Loucy (cell line): Measurements from ENCODE around the gene PHACTR4.

Experiments used
- H2AFZ ChIP-seq: fragments of 200-600 bp; sonication (generic); 2 replicates; pipeline ENCODE4 v1.6.0; 2016; ENCODE audit warnings: antibody characterized with exemption, mild to moderate bottlenecking, low read length, moderate library complexity
- H3F3A ChIP-seq: fragments of 200-600 bp; 2 replicates; pipeline ENCODE4 v1.6.0; 2016; ENCODE audit warnings: antibody characterized with exemption, low read depth, mild to moderate bottlenecking
- H3K27me3 ChIP-seq: fragments of 200-600 bp; sonication (generic); 2 replicates; pipeline ENCODE4 v1.6.1; 2014; ENCODE audit warnings: low read length, mild to moderate bottlenecking; ENCODE audit not compliant: insufficient read depth, poor library complexity, severe bottlenecking
- H3K36me3 ChIP-seq: fragments of 200-600 bp; sonication (generic); 2 replicates; pipeline ENCODE4 v1.6.1; 2016; ENCODE audit warnings: low read length; ENCODE audit not compliant: insufficient read depth
- H3K4me1 ChIP-seq: fragments of 200-600 bp; sonication (generic); 2 replicates; pipeline ENCODE4 v1.5.1; 2014; ENCODE audit warnings: low read length, mild to moderate bottlenecking; ENCODE audit not compliant: insufficient read depth, poor library complexity, severe bottlenecking
- H3K4me2 ChIP-seq: fragments of 200-600 bp; sonication (generic); 2 replicates; pipeline ENCODE4 v1.6.0; 2014; ENCODE audit warnings: antibody characterized with exemption, low read length, low read depth, mild to moderate bottlenecking; ENCODE audit not compliant: poor library complexity, severe bottlenecking
- H3K4me3 ChIP-seq: fragments of 200-600 bp; sonication (generic); 2 replicates; pipeline ENCODE4 v1.5.1; 2014; ENCODE audit warnings: low read length, mild to moderate bottlenecking, mixed read lengths; ENCODE audit not compliant: poor library complexity, severe bottlenecking
- H3K79me2 ChIP-seq: fragments of 200-600 bp; sonication (generic); 2 replicates; pipeline ENCODE4 v1.6.1; 2014; ENCODE audit warnings: low read length; ENCODE audit not compliant: insufficient read depth
- H3K9ac ChIP-seq: fragments of 200-600 bp; sonication (generic); 2 replicates; pipeline ENCODE4 v1.6.0; 2014; ENCODE audit warnings: mild to moderate bottlenecking, low read depth, low read length, moderate library complexity; ENCODE audit not compliant: poor library complexity, severe bottlenecking
- H3K9me2 ChIP-seq: fragments of 200-600 bp; sonication (generic); replicated peaks from 2 replicates; pipeline ENCODE4 v1.6.1; 2016; ENCODE audit warnings: low read depth, low read length, mixed read lengths
- H3K9me3 ChIP-seq: fragments of 200-600 bp; sonication (generic); 2 replicates; pipeline ENCODE4 v1.6.1; 2014; ENCODE audit warnings: mild to moderate bottlenecking, antibody characterized with exemption, low read length, low read depth; ENCODE audit not compliant: insufficient read depth
- H4K20me1 ChIP-seq: fragments of 200-600 bp; sonication (generic); 2 replicates; pipeline ENCODE4 v1.6.0; 2014; ENCODE audit warnings: antibody characterized with exemption, low read length, mild to moderate bottlenecking; ENCODE audit not compliant: insufficient read depth, poor library complexity, severe bottlenecking
- CTCF ChIP-seq: fragments of 200-600 bp; sonication (generic); conservative IDR thresholded peaks from 2 replicates; pipeline ENCODE4 v1.5.1; 2014; ENCODE audit warnings: mild to moderate bottlenecking, antibody characterized with exemption, low read length
- EZH2phosphoT487 ChIP-seq: fragments of 200-600 bp; IDR thresholded peaks from 2 replicates; pipeline ENCODE4 v1.6.1; 2018; ENCODE audit warnings: antibody characterized with exemption, mild to moderate bottlenecking, moderate library complexity, borderline replicate concordance

The PHACTR4 gene

GRCh38 chr1:28421744-28422143, 52.2 kb downstream of the PHACTR4 start:
- H2AFZ ChIP-seq: no peak overlapping the region
- no peaks in the 10 kb centered on the region for H3K9me3 ChIP-seq
- H3K4me3 ChIP-seq: no peak overlapping the region
- no peak overlapping the region for H3K9ac ChIP-seq
- H4K20me1 ChIP-seq: peaks cover 8% of the 10 kb centered on the region
- H3F3A ChIP-seq: no peaks in the 10 kb centered on the region; the same call in 1 of the 2 replicates
- no peak for TF ChIP-seq EZH2phosphoT487
- no peak for TF ChIP-seq CTCF
- H3K79me2 ChIP-seq: peaks cover 44% of the 10 kb centered on the region
- peaks cover 35% of the 10 kb centered on the region for H3K4me1 ChIP-seq
- H3K9me2 ChIP-seq: no peaks in the 10 kb centered on the region
- 0 out of 2 replicates have a peak, but pooled peaks cover 6% of the 10 kb centered on the region for H3K36me3 ChIP-seq
- H3K4me2 ChIP-seq: no peak overlapping the region
- no peaks in the 10 kb centered on the region for H3K27me3 ChIP-seq

GRCh38 chr1:28426831-28427230, 57.3 kb downstream of the PHACTR4 start:
- peaks cover 61% of the 10 kb centered on the region for H3K79me2 ChIP-seq
- no peaks in the 10 kb centered on the region for H3F3A ChIP-seq
- no peak overlapping the region for H3K9ac ChIP-seq
- H2AFZ ChIP-seq: no peak overlapping the region
- no peaks in the 10 kb centered on the region for H3K9me2 ChIP-seq
- H3K27me3 ChIP-seq: no peaks in the 10 kb centered on the region
- H3K4me2 ChIP-seq: no peak overlapping the region
- no peaks in the 10 kb centered on the region for H3K9me3 ChIP-seq
- H3K4me3 ChIP-seq: no peak overlapping the region
- H3K4me1 ChIP-seq: peaks cover 2% of the 10 kb centered on the region
- peaks cover 5% of the 10 kb centered on the region for H4K20me1 ChIP-seq
- no peak for TF ChIP-seq EZH2phosphoT487
- TF ChIP-seq CTCF: no peak
- peaks cover 6% of the 10 kb centered on the region; the same call in 1 of the 2 replicates for H3K36me3 ChIP-seq

GRCh38 chr1:28428012-28428411, 58.5 kb downstream of the PHACTR4 start:
- no peaks in the 10 kb centered on the region for H3F3A ChIP-seq
- H3K79me2 ChIP-seq: peaks cover 51% of the 10 kb centered on the region
- no peaks in the 10 kb centered on the region for H3K4me1 ChIP-seq
- no peaks in the 10 kb centered on the region for H3K27me3 ChIP-seq
- H4K20me1 ChIP-seq: no peaks in the 10 kb centered on the region
- no peaks in the 10 kb centered on the region for H3K9me2 ChIP-seq
- H3K36me3 ChIP-seq: peaks cover 6% of the 10 kb centered on the region; the same call in 1 of the 2 replicates
- TF ChIP-seq EZH2phosphoT487 (no peak), CTCF (no peak)
- H3K9me3 ChIP-seq: no peaks in the 10 kb centered on the region
- H2AFZ ChIP-seq: no peak overlapping the region
- no peak overlapping the region for H3K4me2 ChIP-seq
- H3K4me3 ChIP-seq: no peak overlapping the region
- H3K9ac ChIP-seq: no peak overlapping the region
